HG02798 (cell line): Measurements from ENCODE around the gene TIMM50.

Source experiments
- ATAC-seq: cut with Tn5 transposase; IDR thresholded peaks from one replicate; pipeline ENCODE4 v1.9.1; 2021; ENCODE audit warnings: mild to moderate bottlenecking; ENCODE audit not compliant: unreplicated experiment, poor library complexity

Gene TIMM50

DNA sequence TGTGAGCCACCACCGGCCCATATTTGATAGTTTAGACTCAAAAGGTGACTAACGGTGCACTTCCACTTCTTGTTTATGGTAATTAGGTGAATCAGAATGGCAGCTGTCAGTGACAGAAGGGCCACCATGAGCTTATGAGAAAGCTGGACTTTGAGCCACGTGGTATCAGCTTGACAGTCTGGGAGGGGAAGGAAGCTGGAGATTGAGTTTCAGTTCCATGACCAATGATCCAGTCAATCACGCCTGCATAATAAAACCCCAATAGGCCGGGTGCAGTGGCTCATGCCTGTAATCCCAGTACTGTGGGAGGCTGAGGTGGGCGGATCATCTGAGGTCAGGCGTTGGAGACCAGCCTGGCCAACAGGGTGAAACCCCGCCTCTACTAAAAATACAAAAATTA, 43.9 kb downstream of the TIMM50 start:
- no peak for ATAC-seq

DNA sequence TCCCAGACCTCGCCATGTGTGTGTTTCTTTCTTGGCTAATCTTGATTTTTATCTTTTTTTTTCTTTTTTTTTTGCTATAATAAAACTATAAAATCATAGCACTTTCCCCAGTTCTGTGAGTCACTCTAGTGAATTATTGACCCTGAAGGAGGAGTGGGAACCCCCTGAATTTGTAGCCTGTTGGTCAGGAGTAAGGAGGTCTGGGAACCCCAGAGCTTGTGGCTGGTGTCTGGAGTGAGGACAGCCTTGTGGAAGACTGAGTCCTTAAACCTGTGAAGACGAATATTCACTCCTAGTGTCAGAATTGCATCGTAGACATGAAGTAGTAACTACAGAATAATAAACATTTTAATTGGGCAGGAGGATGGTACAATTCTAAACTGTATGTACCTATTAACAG, 44.6 kb downstream of the TIMM50 start:
- no peak for ATAC-seq

- ATAC-seq = no peak
These were observed 51.2 kb downstream of the TIMM50 start for GRCh38 chr19:39531834-39532232.

GRCh38 chr19:39532233-39533002, 51.8 kb downstream of the TIMM50 start, which contains the start of gene EID2B:
Gene EID2B (minus strand): TSS chr19:39532852. CDS start chr19:39532802, 50 bp downstream.
- peak; percentile 96 for ATAC-seq

GRCh38 chr19:39533003-39533512, 52.4 kb downstream of the TIMM50 start:
- ATAC-seq = no peak

GRCh38 chr19:39533791-39534190, 53.2 kb downstream of the TIMM50 start:
- ATAC-seq = no peak

- no peak for ATAC-seq
These were observed 58.5 kb downstream of the TIMM50 start for GRCh38 chr19:39539165-39539517.

DNA sequence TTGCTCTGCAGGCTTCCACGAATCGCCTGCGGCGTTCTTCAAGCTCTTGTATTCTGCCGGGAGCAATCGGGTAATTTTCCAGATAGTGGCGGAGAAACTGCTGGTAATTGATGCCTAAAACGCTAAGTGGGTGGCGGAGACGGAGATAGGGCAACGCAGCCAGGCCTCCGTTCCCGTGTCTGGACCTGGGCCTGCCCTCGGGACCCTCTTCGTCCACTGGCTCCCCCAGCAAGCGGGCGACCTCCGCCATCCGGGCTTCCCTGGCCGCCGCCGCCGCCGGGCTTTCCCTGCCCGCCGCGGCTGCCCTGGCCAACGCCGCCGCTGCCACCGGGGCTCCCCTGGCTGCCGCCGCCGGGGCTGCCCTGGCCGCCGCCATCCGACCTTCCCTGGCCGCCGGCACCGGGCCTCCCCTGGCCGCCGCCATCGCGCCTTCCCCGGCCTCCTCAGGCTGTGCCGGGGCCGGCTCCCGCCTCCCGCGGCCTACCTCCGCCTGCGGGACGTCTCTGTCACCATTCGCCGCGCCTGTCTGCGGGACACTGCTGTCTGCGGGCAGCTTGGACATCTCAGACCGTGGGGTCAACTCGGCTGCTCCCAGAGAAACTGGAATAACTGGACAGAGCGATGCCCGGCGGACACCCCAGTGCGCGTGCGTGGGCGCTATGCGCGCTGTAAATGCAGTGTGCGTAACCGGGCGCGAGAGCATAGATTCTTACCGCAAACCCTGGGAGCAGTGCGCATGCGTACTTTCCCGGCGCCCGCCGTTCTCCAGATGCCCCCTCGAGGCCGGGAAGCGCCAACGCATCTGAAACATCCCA, 59.1 kb downstream of the TIMM50 start, which contains the start of gene EID2:
Gene EID2 (minus strand): TSS at position 644 of the 815 bp plus-strand sequence. CDS start 82 bp downstream, at position 562.
- peak; percentile 93 for ATAC-seq

DNA sequence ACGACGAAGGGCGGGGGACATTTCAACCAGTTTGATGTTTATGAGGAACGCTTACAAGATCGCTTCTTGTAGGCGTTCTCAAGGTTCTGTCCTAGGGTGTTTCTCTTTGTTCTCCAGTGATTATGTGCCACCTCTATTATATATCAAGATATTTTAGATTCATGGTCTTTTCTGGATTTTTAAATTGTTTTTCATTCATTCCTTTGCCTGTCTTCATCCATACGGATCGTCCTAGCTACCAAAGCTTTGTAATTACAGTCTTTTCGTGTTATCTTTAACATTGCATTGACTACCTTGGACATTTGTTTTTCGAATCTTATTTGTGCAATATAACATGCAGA, 59.7 kb downstream of the TIMM50 start:
- ATAC-seq = no peak
